H1 (cell line): ENCODE data around the gene SLC6A20.

Experiments used
- CTCF ChIP-seq, 3 experiments: IDR thresholded peaks; 1 replicate in 2 of 3; 2 replicates in 1 of 3; pipeline versions ENCODE4 v1.5.1 to v1.6.1; 2011; ENCODE audit warnings: low read length in 3 of 3, mild to moderate bottlenecking in 3 of 3, inconsistent platforms in 2 of 3, low read depth in 1 of 3, moderate library complexity in 1 of 3; ENCODE audit not compliant: insufficient read depth in 1 of 3; ENCODE audit errors: control extremely low read depth in 1 of 3
- EP300 ChIP-seq, 2 experiments: IDR thresholded peaks; 1 replicate in 1 of 2; 2 replicates in 1 of 2; pipeline ENCODE4 v1.6.1; 2011 to 2012; ENCODE audit warnings: low read depth in 2 of 2, low read length in 2 of 2, mild to moderate bottlenecking in 2 of 2, borderline replicate concordance in 1 of 2, inconsistent platforms in 1 of 2, moderate library complexity in 1 of 2
- POLR2A ChIP-seq, 2 experiments: IDR thresholded peaks; 1 replicate in 1 of 2; 2 replicates in 1 of 2; pipeline ENCODE4 v1.6.1; 2011; ENCODE audit warnings: low read depth in 2 of 2, low read length in 2 of 2, mild to moderate bottlenecking in 2 of 2; ENCODE audit errors: control extremely low read depth in 1 of 2
- SAP30 ChIP-seq: fragments of 300-600 bp; sonication (generic); IDR thresholded peaks from 2 replicates; pipeline ENCODE4 v1.7.1; 2012; ENCODE audit warnings: low read length, moderate library complexity, mild to moderate bottlenecking, inconsistent platforms; ENCODE audit not compliant: insufficient read depth, insufficient replicate concordance
- TF ChIP-seq, protein P1 (sequence below): IDR thresholded peaks from 2 replicates; pipeline ENCODE4 v1.6.1; 2011; ENCODE audit warnings: low read depth, mild to moderate bottlenecking, low read length; ENCODE audit not compliant: insufficient read depth

DNA sequence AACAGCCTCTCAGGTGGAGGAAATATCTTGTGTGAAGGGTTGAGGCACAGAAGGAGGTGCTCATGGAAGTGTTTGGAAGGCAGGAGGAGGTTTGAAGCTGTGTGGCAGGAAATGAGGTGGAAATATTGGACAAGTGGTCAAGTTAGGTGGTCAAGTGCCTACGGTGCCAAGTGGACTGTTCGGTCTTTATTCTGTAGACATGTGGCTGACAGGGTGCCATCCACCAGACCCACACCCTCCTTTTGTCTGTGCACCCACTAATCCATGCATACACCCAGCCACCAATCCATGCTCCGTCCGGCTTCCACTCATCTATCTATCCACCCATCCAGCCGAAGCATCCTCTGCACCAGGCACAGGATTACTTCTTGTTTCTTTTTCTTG, 2.2 kb downstream of the SLC6A20 start:
- no peak for TF ChIP-seq EP300 (IDR thresholded peaks at IDR 0.05; ENCODE audit: borderline replicate concordance in 1 of 2, low read depth in 2 of 2, low read length in 2 of 2)
- no peak for TF ChIP-seq CTCF (IDR thresholded peaks at IDR 0.05; ENCODE audit: control extremely low read depth in 1 of 3, insufficient read depth in 1 of 3, low read depth in 1 of 3, low read length in 3 of 3)
- no peak for TF ChIP-seq SAP30
- TF ChIP-seq, protein P1, sequence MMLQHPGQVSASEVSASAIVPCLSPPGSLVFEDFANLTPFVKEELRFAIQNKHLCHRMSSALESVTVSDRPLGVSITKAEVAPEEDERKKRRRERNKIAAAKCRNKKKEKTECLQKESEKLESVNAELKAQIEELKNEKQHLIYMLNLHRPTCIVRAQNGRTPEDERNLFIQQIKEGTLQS = no peak
- no peak for TF ChIP-seq POLR2A (IDR thresholded peaks at IDR 0.05; ENCODE audit: control extremely low read depth in 1 of 2, low read depth in 2 of 2, low read length in 2 of 2)
